SK-N-SH (cell line): ENCODE results near the gene PIP5K1B.

Source experiments
- CTCF ChIP-seq: fragments of 200-600 bp; sonication (generic); IDR thresholded peaks from 2 replicates; pipeline ENCODE4 v1.6.1; 2017; ENCODE audit warnings: antibody characterized with exemption, mild to moderate bottlenecking, moderate library complexity
- EZH2phosphoT487 ChIP-seq: fragments of 200-600 bp; sonication (generic); IDR thresholded peaks from 2 replicates; pipeline ENCODE4 v1.6.1; 2017; ENCODE audit warnings: low read depth, mixed run types, mild to moderate bottlenecking, antibody characterized with exemption, moderate library complexity, borderline replicate concordance
- NRF1 ChIP-seq: IDR thresholded peaks from 2 replicates; pipeline ENCODE4 v1.6.1; 2012; ENCODE audit warnings: low read depth, mild to moderate bottlenecking, low read length
- POLR2AphosphoS5 ChIP-seq: IDR thresholded peaks from 2 replicates; pipeline ENCODE4 v1.6.1; 2012; ENCODE audit warnings: low read depth, low read length
- SIN3A ChIP-seq: IDR thresholded peaks from 2 replicates; pipeline ENCODE4 v1.6.1; 2012; ENCODE audit warnings: low read depth, mild to moderate bottlenecking, low read length, moderate library complexity, borderline replicate concordance
- SMC3 ChIP-seq: IDR thresholded peaks from 2 replicates; pipeline ENCODE4 v1.6.1; 2012; ENCODE audit warnings: low read depth, low read length, improper control_type of control experiment
- USF2 ChIP-seq: fragments of 150-350 bp; IDR thresholded peaks from 2 replicates; pipeline ENCODE4 v1.6.1; 2017; ENCODE audit warnings: antibody characterized with exemption, low read length, low read depth, borderline replicate concordance

- TF ChIP-seq USF2 (no peak), NRF1 (no peak), SMC3 (no peak), EZH2phosphoT487 (no peak), CTCF (no peak), SIN3A (no peak), POLR2AphosphoS5 (no peak)
These were observed 278.0 kb downstream of the PIP5K1B start for GRCh38 chr9:68983008-68983411.
